SU-DHL-6 (cell line): ENCODE data around the gene TEX19.

Source experiments
- EZH2phosphoT487 ChIP-seq: fragments of 200-600 bp; sonication (generic), shearing (Covaris generic); conservative IDR thresholded peaks from 2 replicates; pipeline ENCODE4 v1.6.1; 2018; ENCODE audit warnings: mild to moderate bottlenecking, antibody characterized with exemption, low read length, moderate library complexity, mixed read lengths
- TF ChIP-seq, protein P1 (sequence below): fragments of 200-600 bp; sonication (generic); IDR thresholded peaks from one replicate; pipeline ENCODE4 v1.5.1; 2017; ENCODE audit warnings: antibody characterized with exemption, mild to moderate bottlenecking, low read length, moderate library complexity; ENCODE audit not compliant: insufficient read depth, poor library complexity, severe bottlenecking

DNA sequence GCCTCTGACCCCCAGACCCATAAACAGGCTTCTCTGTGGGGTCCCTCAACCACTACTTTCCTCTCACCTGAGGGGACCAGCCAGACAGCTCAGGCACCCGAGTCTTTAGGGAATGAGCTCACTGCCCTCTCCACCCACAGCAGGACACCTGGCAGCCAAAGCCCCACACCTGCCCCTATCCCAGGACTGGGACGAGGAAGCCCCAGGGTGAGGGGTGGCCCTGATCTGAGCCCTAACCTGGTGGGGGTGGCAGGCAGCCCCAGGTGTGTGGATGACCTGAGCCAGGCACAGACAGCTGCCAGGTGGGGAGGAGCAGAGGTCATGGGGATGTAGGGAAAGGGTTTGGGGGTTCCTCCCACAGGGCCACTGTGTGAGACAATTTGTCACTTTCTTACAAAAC, 1.7 kb upstream of the TEX19 start:
- TF ChIP-seq, protein P1, sequence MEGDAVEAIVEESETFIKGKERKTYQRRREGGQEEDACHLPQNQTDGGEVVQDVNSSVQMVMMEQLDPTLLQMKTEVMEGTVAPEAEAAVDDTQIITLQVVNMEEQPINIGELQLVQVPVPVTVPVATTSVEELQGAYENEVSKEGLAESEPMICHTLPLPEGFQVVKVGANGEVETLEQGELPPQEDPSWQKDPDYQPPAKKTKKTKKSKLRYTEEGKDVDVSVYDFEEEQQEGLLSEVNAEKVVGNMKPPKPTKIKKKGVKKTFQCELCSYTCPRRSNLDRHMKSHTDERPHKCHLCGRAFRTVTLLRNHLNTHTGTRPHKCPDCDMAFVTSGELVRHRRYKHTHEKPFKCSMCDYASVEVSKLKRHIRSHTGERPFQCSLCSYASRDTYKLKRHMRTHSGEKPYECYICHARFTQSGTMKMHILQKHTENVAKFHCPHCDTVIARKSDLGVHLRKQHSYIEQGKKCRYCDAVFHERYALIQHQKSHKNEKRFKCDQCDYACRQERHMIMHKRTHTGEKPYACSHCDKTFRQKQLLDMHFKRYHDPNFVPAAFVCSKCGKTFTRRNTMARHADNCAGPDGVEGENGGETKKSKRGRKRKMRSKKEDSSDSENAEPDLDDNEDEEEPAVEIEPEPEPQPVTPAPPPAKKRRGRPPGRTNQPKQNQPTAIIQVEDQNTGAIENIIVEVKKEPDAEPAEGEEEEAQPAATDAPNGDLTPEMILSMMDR, result no peak
- TF ChIP-seq EZH2phosphoT487, result no peak
